Stimulated activated naive B cell treated with anti-CD40 and anti-IgM and Interleukin-4, amounts not matched to agents 10 μg/mL and 1 μg/mL and 100 μg/mL, for 72 hours (primary cell): Measurements from ENCODE around the gene SAMD8.
A peak's percentile ranks its signal among the peaks of the same experiment; 100 is the strongest.
"Not testable (repeated sequence)": the region's sequence is repeated elsewhere in the genome, so short reads cannot be mapped to it uniquely, and the experiment has no call there.

Experiments used
- ATAC-seq, 2 donors: fragments of 150-1000 bp; cut with Tn5 transposase; replicated peaks; 2 replicates each; pipeline ENCODE4 v1.10.0; 2021; ENCODE audit warnings: moderate library complexity in 1 of 2
- DNase-seq: peaks from one replicate; pipeline ENCODE4 v3.0.0; 2021
- H3K27ac Mint-ChIP-seq: one replicate; pipeline ENCODE4 v1.8.0; 2022; ENCODE audit warnings: mild to moderate bottlenecking, mixed read lengths
- H3K27me3 Mint-ChIP-seq, 2 donors: one replicate each; pipeline ENCODE4 v1.8.0; 2022; ENCODE audit warnings: mixed read lengths in 2 of 2
- H3K36me3 Mint-ChIP-seq, 2 donors: one replicate each; pipeline ENCODE4 v1.8.0; 2022; ENCODE audit warnings: mixed read lengths in 2 of 2, mild to moderate bottlenecking in 1 of 2
- H3K4me1 Mint-ChIP-seq, 2 donors: one replicate each; pipeline ENCODE4 v1.8.0; 2022; ENCODE audit warnings: mixed read lengths in 2 of 2, mild to moderate bottlenecking in 1 of 2
- H3K4me3 Mint-ChIP-seq, 2 donors: one replicate each; pipeline ENCODE4 v1.8.0; 2022; ENCODE audit warnings: mild to moderate bottlenecking in 2 of 2, mixed read lengths in 2 of 2, moderate library complexity in 1 of 2
- H3K9me3 Mint-ChIP-seq, 2 donors: one replicate each; pipeline ENCODE4 v1.8.0; 2022; ENCODE audit warnings: mixed read lengths in 2 of 2, mild to moderate bottlenecking in 1 of 2

SAMD8 gene

DNA sequence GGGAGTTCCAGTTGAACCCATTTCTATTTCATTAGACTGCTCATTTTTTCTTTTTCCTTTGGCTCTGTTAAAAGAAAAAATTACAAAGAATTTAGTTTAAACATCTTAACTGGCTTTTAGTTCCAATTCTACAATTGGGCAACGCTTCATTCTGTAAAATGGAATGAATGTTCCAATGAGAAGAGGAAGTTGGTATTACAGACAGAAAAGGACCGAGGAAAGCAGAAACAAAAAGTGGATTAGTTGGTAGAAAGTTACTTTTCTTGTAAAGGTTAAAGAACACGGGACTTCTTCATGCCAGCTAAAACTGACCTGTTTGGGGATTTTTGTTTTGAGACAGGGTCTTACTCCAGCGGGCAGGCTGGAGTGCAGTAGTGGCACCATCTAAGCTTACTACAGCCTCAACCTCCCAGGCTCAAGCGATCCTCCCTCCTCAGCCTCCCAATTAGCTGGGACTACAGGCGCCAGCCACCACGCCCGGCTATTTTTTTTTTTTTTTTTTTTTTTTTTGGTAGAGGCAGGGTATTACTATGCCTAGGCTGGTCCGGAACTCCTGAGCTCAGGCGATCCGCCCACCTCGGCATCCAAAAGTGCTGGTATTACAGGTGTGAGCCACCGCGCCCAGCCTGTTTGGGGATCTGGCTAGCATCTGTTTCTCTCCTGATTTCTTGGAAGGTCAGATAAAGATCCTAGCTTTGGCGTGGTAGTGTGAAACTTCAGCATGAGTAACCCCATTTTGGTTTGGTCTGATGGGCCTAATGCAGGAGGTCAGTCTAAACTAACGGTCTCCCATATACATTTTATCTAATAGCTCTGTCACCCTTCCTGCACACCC lies 97.8 kb downstream of the SAMD8 start:
- no peak for DNase-seq
- Mint-ChIP-seq H3K9me3 (no peaks in the 10 kb centered on the region), H3K27ac (peak overlapping the region; percentile 99), H3K27me3 (no peaks in the 10 kb centered on the region), H3K4me3 (peak overlapping the region; percentile 93 to 96), H3K36me3 (peaks cover 19 to 36% of the 10 kb centered on the region in 2 donors), H3K4me1 (peaks cover 10 to 37% of the 10 kb centered on the region in 2 donors)
- peak in 1 of 2 donors; percentile 0 for ATAC-seq

- DNase-seq: peak; percentile 74
- Mint-ChIP-seq H3K9me3 (no peaks in the 10 kb centered on the region), H3K36me3 (peaks cover 18 to 38% of the 10 kb centered on the region in 2 donors), H3K4me3 (peak overlapping the region; percentile 93 to 96), H3K27me3 (no peaks in the 10 kb centered on the region), H3K27ac (peak overlapping the region; percentile 99), H3K4me1 (peaks cover 10 to 43% of the 10 kb centered on the region in 2 donors)
- ATAC-seq: peak; percentile 70 to 74
These were observed 98.4 kb downstream of the SAMD8 start for GRCh38 chr10:75209921-75210281.

DNA sequence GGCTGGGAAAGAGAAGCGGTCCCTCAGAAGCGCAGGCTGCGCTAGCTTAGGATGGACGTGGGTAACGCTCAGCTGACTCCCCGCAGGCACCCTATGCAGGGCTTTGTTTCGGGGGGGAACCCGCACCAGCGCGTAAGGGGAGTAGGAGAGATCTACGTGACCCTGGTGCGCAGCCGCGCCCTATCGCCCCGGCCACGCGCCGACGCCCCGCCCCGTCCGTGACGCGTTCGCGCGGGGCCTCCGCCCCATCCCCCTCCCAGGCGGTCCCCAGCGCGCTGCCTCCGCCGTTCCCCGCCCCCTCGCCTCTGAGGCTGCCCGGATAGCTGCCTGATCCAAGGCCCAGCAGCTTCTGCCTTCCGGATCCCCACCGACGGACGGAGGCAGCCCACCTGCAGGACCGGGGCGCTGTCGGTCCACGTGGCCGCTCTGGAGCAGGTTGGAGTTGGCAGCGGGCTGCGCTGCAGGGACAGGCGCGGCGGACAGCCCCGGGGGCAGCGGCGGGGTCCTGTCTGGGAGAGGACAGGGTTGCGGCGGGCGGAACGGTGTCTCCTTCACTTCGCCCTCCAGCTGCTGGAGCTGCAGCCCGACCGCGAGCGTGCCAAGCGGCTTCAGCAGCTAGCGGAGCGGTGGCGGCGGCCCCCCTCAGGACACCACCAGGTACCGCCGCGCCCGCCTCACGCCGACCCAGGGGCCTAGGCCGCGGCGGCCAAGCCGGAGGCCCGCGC lies 99.0 kb downstream of the SAMD8 start, which contains the start of gene VDAC2:
Gene VDAC2 (plus strand): TSS at position 515 of the 725 bp plus-strand sequence. CDS start 363 bp downstream, outside the sequence.
- DNase-seq (peak; percentile 96), ATAC-seq (peak; percentile 88 to 91)
- peaks cover 10 to 43% of the 10 kb centered on the region in 2 donors for H3K4me1 Mint-ChIP-seq
- H3K27ac Mint-ChIP-seq: peak within 1 kb of the TSS; percentile 99
- H3K4me3 Mint-ChIP-seq: peak within 1 kb of the TSS; percentile 93 to 96
- peaks cover 14 to 34% of the 10 kb centered on the region in 2 donors for H3K36me3 Mint-ChIP-seq
- H3K27me3 Mint-ChIP-seq: no peaks in the 10 kb centered on the region
- H3K9me3 Mint-ChIP-seq: no peaks in the 10 kb centered on the region

DNA sequence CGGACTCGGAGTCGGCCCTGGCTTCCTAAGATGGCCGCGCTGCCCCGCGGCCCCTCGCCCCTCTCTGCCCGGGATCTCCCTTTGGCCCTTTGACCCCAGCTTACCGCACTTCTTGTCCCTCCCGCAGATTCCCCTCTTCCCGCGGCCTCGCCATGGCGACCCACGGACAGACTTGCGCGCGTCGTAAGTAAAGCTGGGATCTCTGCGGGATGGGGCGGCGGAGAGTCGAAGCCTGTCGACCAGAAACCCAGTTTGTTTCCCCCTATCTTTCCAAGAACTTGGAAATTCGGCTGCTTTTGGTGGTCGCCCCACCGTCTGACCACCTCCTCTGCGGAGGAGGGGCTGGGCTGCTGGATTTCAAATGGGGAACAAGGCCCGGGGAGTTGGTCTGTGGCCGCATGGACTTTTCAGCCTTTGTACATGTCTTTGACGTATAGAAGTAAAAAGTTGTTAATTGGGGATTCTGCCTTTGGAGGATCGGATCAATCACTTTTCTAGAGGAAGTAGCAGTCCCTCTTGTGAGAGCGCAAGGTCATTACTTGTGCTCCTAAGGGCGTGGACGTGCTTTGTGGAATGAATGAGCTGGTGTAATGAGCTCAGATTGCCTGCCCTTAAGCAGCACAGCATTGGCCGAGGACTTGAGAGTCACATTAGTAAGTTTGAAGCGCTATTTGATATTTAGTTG lies 99.7 kb downstream of the SAMD8 start:
- H3K27me3 Mint-ChIP-seq: no peaks in the 10 kb centered on the region
- DNase-seq (peak; percentile 11), ATAC-seq (peak in 1 of 2 donors; percentile 12)
- H3K27ac Mint-ChIP-seq: peak overlapping the region; percentile 99
- H3K4me3 Mint-ChIP-seq: peak overlapping the region; percentile 93 to 96
- no peaks in the 10 kb centered on the region for H3K9me3 Mint-ChIP-seq
- peaks cover 16 to 34% of the 10 kb centered on the region in 2 donors for H3K36me3 Mint-ChIP-seq
- peaks cover 13 to 48% of the 10 kb centered on the region in 2 donors for H3K4me1 Mint-ChIP-seq

DNA sequence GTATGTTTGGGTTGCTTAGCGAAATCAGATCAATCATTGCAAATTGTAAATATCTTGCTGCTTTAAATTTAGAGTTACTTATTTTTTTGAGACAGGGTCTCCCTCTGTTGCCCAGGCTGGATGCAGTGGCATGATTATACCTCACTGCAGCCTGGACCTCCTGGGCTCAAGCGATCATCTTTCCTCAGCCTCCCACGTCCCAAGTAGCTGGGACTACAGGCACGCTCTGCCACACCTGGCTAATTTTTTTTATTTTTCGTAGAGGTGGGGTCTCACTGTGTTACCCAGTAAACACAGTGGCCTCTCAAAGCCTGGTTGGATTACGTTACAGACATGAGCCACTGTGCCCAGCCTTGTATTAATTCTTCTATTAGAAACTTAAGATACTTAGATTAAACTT lies 100.9 kb downstream of the SAMD8 start:
- ATAC-seq (no peak), DNase-seq (no peak)
- Mint-ChIP-seq H3K27me3 (no peaks in the 10 kb centered on the region), H3K9me3 (no peaks in the 10 kb centered on the region), H3K27ac (peak overlapping the region; percentile 14), H3K4me1 (peaks cover 14 to 50% of the 10 kb centered on the region in 2 donors), H3K36me3 (peaks cover 17 to 39% of the 10 kb centered on the region in 2 donors), H3K4me3 (peak overlapping the region; percentile 70 to 93)

- no peak for ATAC-seq
- H3K4me3 Mint-ChIP-seq: no peak overlapping the region
- peaks cover 18 to 41% of the 10 kb centered on the region in 2 donors for H3K4me1 Mint-ChIP-seq
- no peak for DNase-seq
- no peaks in the 10 kb centered on the region for H3K27me3 Mint-ChIP-seq
- no peak overlapping the region for H3K27ac Mint-ChIP-seq
- H3K36me3 Mint-ChIP-seq: peaks cover 36 to 48% of the 10 kb centered on the region in 2 donors
- H3K9me3 Mint-ChIP-seq: no peaks in the 10 kb centered on the region
These were observed 108.8 kb downstream of the SAMD8 start for GRCh38 chr10:75220274-75220673.

GRCh38 chr10:75221492-75221891 lies 110.0 kb downstream of the SAMD8 start:
- H3K9me3 Mint-ChIP-seq, DNase-seq, H3K27me3 Mint-ChIP-seq, H3K4me3 Mint-ChIP-seq, H3K27ac Mint-ChIP-seq, ATAC-seq: not testable (repeated sequence)
- peaks cover 16 to 45% of the 10 kb centered on the region in 2 donors for H3K4me1 Mint-ChIP-seq
- H3K36me3 Mint-ChIP-seq: peaks cover 35 to 50% of the 10 kb centered on the region in 2 donors

DNA sequence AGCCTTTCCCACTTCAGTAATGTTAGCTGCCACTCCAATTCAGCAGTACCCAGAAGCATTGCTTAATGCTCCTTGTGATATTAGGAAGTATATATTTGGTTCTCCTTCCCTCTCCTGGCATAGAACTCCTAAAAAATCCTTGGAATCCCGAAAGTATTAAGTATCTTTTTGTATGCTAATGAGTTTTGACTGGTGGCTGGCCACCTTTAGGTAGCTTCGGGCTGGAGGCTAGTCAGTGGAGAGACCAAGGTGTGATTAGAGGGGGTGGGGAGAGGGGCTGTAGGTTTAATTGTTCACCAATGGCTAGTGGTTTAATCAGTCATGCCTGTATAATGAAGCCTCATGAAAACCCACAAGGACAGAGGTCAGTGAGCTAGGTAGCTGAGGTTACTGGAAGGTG lies 112.1 kb downstream of the SAMD8 start:
- H3K4me3 Mint-ChIP-seq: no peak overlapping the region
- DNase-seq: no peak
- peak overlapping the region; percentile 38 for H3K27ac Mint-ChIP-seq
- H3K9me3 Mint-ChIP-seq: no peaks in the 10 kb centered on the region
- H3K36me3 Mint-ChIP-seq: peaks cover 37 to 57% of the 10 kb centered on the region in 2 donors
- H3K4me1 Mint-ChIP-seq: peaks cover 18 to 56% of the 10 kb centered on the region in 2 donors
- ATAC-seq: no peak
- H3K27me3 Mint-ChIP-seq: no peaks in the 10 kb centered on the region

DNA sequence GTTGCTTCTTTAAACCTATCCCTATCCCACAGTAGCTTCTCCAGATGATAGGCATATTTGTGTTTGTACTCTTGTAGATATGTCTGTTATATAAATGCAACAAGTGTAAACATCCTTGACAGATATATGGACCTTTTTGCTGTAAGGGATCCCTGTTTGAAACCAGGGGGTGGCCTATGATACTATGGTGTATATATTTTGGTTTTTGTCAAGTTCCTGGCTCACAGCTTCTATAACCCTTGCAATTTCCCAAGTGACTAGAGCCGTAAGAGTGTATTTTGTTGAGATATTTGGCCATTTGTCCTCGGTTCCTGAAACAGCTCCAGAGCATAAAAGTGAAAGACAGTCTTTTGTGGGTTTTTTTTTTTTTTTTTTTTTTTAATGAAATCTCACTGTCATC lies 114.6 kb downstream of the SAMD8 start:
- Mint-ChIP-seq H3K4me3 (no peak overlapping the region), H3K9me3 (no peaks in the 10 kb centered on the region), H3K4me1 (peaks cover 19 to 72% of the 10 kb centered on the region in 2 donors), H3K36me3 (peaks cover 37 to 58% of the 10 kb centered on the region in 2 donors), H3K27ac (no peak overlapping the region), H3K27me3 (no peaks in the 10 kb centered on the region)
- ATAC-seq (no peak), DNase-seq (no peak)

DNA sequence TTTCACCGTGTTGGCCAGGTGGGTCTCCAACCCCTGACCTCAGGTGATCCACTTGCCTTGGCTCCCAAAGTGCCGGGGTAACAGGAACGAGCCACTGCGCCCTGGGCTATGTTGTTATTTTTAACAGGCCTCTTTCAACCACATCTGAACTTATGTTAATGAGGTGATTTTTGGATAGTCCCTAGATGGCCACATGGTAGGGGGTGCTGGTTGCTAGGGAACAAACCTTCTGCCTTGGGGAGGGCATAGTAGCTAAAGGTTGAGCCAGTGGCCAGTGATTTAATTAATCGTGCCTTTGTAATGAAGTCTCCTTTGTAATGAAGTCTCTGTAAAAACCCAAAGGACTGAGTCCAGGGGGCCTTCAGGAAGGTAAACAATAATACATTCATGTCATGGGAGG lies 115.2 kb downstream of the SAMD8 start:
- ATAC-seq (peak; percentile 33 to 35), DNase-seq (no peak)
- H3K4me3 Mint-ChIP-seq: no peak overlapping the region
- H3K9me3 Mint-ChIP-seq: no peaks in the 10 kb centered on the region
- peak overlapping the region; percentile 15 for H3K27ac Mint-ChIP-seq
- H3K27me3 Mint-ChIP-seq: no peaks in the 10 kb centered on the region
- peaks cover 36 to 58% of the 10 kb centered on the region in 2 donors for H3K36me3 Mint-ChIP-seq
- H3K4me1 Mint-ChIP-seq: peaks cover 19 to 72% of the 10 kb centered on the region in 2 donors

GRCh38 chr10:75228278-75228677 lies 116.8 kb downstream of the SAMD8 start:
- no peak for ATAC-seq
- H3K4me3 Mint-ChIP-seq: no peak overlapping the region
- H3K27ac Mint-ChIP-seq: peak overlapping the region; percentile 88
- H3K27me3 Mint-ChIP-seq: no peaks in the 10 kb centered on the region
- H3K9me3 Mint-ChIP-seq: no peaks in the 10 kb centered on the region
- no peak for DNase-seq
- peaks cover 19 to 63% of the 10 kb centered on the region in 2 donors for H3K4me1 Mint-ChIP-seq
- H3K36me3 Mint-ChIP-seq: peaks cover 42 to 57% of the 10 kb centered on the region in 2 donors

- Mint-ChIP-seq H3K9me3 (no peaks in the 10 kb centered on the region), H3K27me3 (no peaks in the 10 kb centered on the region), H3K36me3 (peaks cover 47 to 56% of the 10 kb centered on the region in 2 donors), H3K4me1 (peaks cover 22 to 63% of the 10 kb centered on the region in 2 donors), H3K27ac (peak overlapping the region; percentile 88), H3K4me3 (no peak overlapping the region)
- DNase-seq: no peak
- ATAC-seq: no peak
These were observed 117.4 kb downstream of the SAMD8 start for GRCh38 chr10:75228834-75229233.

DNA sequence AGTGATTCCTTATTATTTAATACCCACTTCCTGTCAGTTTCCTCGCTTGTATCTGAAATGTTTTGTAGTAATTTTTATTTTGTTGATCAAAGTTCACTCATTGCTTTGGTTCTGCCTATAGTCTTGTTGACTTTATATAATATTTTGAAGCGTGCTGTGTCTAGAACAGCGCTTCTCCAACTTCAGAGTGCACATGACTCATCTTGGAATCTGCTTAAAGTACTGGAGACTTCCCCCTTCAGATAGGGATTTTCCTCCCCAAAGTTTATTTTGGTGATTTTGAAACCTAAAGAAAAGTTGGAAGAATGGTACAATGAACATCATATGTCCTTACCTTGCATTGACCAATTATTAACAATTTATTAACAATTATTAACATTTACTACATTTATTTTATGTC lies 118.5 kb downstream of the SAMD8 start:
- Mint-ChIP-seq H3K27me3 (no peaks in the 10 kb centered on the region), H3K36me3 (peaks cover 41 to 51% of the 10 kb centered on the region in 2 donors), H3K9me3 (no peaks in the 10 kb centered on the region), H3K4me1 (peaks cover 17 to 55% of the 10 kb centered on the region in 2 donors), H3K27ac (no peak overlapping the region), H3K4me3 (no peak overlapping the region)
- no peak for DNase-seq
- no peak for ATAC-seq

DNA sequence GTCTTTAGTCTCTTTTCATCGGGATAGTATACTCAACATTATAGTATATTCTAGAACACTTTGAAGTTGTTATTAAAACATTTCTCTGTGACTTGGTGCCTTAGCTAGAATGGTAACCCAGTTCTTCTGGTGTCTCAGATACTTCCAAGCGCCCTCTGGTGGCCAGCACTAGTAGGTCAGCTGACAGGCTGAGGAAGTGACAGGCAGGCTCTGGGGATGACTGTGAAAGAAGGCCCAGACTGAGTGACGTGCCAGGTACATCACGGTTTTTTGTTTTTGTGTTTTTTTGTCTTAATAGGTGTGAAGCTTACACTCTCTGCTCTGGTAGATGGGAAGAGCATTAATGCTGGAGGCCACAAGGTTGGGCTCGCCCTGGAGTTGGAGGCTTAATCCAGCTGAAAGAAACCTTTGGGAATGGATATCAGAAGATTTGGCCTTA lies 119.2 kb downstream of the SAMD8 start:
- no peak overlapping the region for H3K4me3 Mint-ChIP-seq
- H3K27ac Mint-ChIP-seq: peak overlapping the region; percentile 94
- H3K36me3 Mint-ChIP-seq: peaks cover 41 to 46% of the 10 kb centered on the region in 2 donors
- H3K9me3 Mint-ChIP-seq: no peaks in the 10 kb centered on the region
- ATAC-seq: peak; percentile 59 to 67
- no peaks in the 10 kb centered on the region for H3K27me3 Mint-ChIP-seq
- DNase-seq: peak; percentile 82
- peaks cover 16 to 48% of the 10 kb centered on the region in 2 donors for H3K4me1 Mint-ChIP-seq
